ENCODE results near the gene TOM1.

- TF ChIP-seq CTCF (conservative IDR thresholded peaks at IDR 0.05) (no peak), ZFX (IDR thresholded peaks at IDR 0.05) (no peak)
Measured at GRCh38 chr22:35327690-35328471, 28.2 kb downstream of the TOM1 start.
